Fibroblast of lung (primary cell): ENCODE measurements around the gene PHF21A. TPM values are rescaled to one million over a fixed set of nuclear protein-coding genes. Genes with fewer than 3 reads are reported as not detected.

ENCODE experiments used
- DNase-seq, 2 donors: peaks; one replicate each; pipeline versions ENCODE4 v3.0.0 to v3.0.0-alpha.2; 2010; ENCODE audit warnings: low read depth in 2 of 2
- H2AFZ ChIP-seq: 2 replicates; pipeline ENCODE4 v1.5.1; 2012; ENCODE audit warnings: low read length, control low read depth, inconsistent platforms
- H3K27ac ChIP-seq: 2 replicates; pipeline ENCODE4 v1.5.1; 2011; ENCODE audit warnings: low read length, control low read depth; ENCODE audit not compliant: insufficient read depth
- H3K27me3 ChIP-seq: 2 replicates; pipeline ENCODE4 v1.5.1; 2011; ENCODE audit warnings: mild to moderate bottlenecking, low read length; ENCODE audit not compliant: control insufficient read depth, insufficient read depth
- H3K36me3 ChIP-seq: 2 replicates; pipeline ENCODE4 v1.5.1; 2011; ENCODE audit warnings: low read length; ENCODE audit not compliant: control insufficient read depth, insufficient read depth
- H3K4me1 ChIP-seq: 2 replicates; pipeline ENCODE4 v1.5.1; 2011; ENCODE audit warnings: low read length; ENCODE audit not compliant: control insufficient read depth, insufficient read depth; ENCODE audit errors: extremely low read depth
- H3K4me2 ChIP-seq: 2 replicates; pipeline ENCODE4 v1.5.1; 2011; ENCODE audit warnings: low read length, control low read depth; ENCODE audit not compliant: insufficient read depth; ENCODE audit errors: extremely low read depth
- H3K4me3 ChIP-seq, 4 experiments: fragments of 200-600 bp in 1 of 4; sonication (generic) in 1 of 4; replicated peaks in 1 of 4; 2 replicates each; pipeline ENCODE4 v1.5.1; 2011 to 2016; ENCODE audit warnings: low read length in 4 of 4, low read depth in 3 of 4, mild to moderate bottlenecking in 3 of 4, control low read depth in 2 of 4, inconsistent platforms in 1 of 4, mixed read lengths in 1 of 4; ENCODE audit not compliant: insufficient read depth in 1 of 4; ENCODE audit errors: control extremely low read depth in 1 of 4
- H3K79me2 ChIP-seq: 2 replicates; pipeline ENCODE4 v1.5.1; 2012; ENCODE audit warnings: mild to moderate bottlenecking, low read length, inconsistent platforms; ENCODE audit not compliant: control insufficient read depth, insufficient read depth
- H3K9ac ChIP-seq: 2 replicates; pipeline ENCODE4 v1.5.1; 2011; ENCODE audit warnings: mild to moderate bottlenecking, low read length, control low read depth; ENCODE audit not compliant: insufficient read depth
- H3K9me3 ChIP-seq: 2 replicates; pipeline ENCODE4 v1.5.1; 2012; ENCODE audit warnings: low read depth, low read length; ENCODE audit not compliant: control insufficient read depth, insufficient read depth
- H4K20me1 ChIP-seq: 2 replicates; pipeline ENCODE4 v1.5.1; 2011; ENCODE audit warnings: low read length; ENCODE audit not compliant: control insufficient read depth, insufficient read depth; ENCODE audit errors: extremely low read depth
- CTCF ChIP-seq, 2 donors: IDR thresholded peaks in 1 of 2; conservative IDR thresholded peaks in 1 of 2; 1 replicate in 1 of 2; 2 replicates in 1 of 2; pipeline ENCODE4 v1.5.1; 2011 to 2012; ENCODE audit warnings: low read length in 2 of 2, control low read depth in 1 of 2, inconsistent platforms in 1 of 2, low read depth in 1 of 2, mild to moderate bottlenecking in 1 of 2
- EZH2 ChIP-seq: IDR thresholded peaks from 2 replicates; pipeline ENCODE4 v1.5.1; 2012; ENCODE audit warnings: low read length, control low read depth, mild to moderate bottlenecking; ENCODE audit errors: missing control alignments
- polyA plus RNA-seq, 2 donors: library from polyadenylated mRNA; depleted of rRNA in 1 of 2; stranded (reverse) in 1 of 2; unstranded in 1 of 2; fragments of >200 nt; gene quantifications; 2 replicates each; pipeline ENCODE4 v1.2.1, GENCODE V29; 2011 to 2012; ENCODE audit warnings: missing spikeins in 1 of 2
- total RNA-seq: library from RNA; depleted of rRNA; stranded (reverse); fragments of >200 nt; gene quantifications from 2 replicates; pipeline ENCODE4 v1.2.1, GENCODE V29; 2014

Gene PHF21A
- total and polyA plus RNA-seq, 2 donors (not counting 1 experiment from before 2014, with no cell fraction given): 18.5 to 21.0 TPM

DNA sequence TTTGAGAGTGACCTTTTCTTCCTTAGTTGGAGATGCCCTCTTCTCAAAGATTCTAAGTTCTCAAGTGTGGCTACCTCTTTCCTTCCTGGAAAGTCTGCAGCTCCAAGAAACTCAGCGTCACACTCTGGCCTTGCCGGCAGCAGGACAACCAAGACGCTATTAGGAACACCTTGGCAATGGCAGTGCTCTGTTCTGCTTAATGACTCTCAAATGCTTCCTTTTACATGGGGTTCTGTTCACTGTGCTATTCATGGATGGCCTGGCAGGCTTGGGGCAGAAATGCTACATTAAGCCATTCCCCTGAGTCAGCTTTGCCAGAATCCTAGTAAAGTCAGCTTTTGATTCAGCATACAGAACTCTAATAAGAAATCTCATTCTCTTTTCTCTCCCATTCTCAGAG is 172.9 kb downstream of the PHF21A start:
- no peaks in the 10 kb centered on the region for H3K9me3 ChIP-seq
- no peak overlapping the region for H3K4me2 ChIP-seq
- H3K4me3 ChIP-seq: no peak overlapping the region
- H3K27me3 ChIP-seq: no peaks in the 10 kb centered on the region
- no peak overlapping the region for H2AFZ ChIP-seq
- no peak for DNase-seq
- H3K36me3 ChIP-seq: peaks cover 4% of the 10 kb centered on the region
- TF ChIP-seq CTCF (conservative IDR thresholded peaks at IDR 0.05 in 1 of 2, IDR thresholded peaks at IDR 0.05 in 1 of 2; ENCODE audit: low read depth in 1 of 2, low read length in 2 of 2) (no peak), EZH2 (no peak)
- no peaks in the 10 kb centered on the region for H3K4me1 ChIP-seq
- H3K27ac ChIP-seq: no peak overlapping the region
- no peak overlapping the region for H3K9ac ChIP-seq
- H3K79me2 ChIP-seq: no peaks in the 10 kb centered on the region
- H4K20me1 ChIP-seq: no peaks in the 10 kb centered on the region

GRCh38 chr11:45947885-45948284 is 173.4 kb downstream of the PHF21A start:
- Histone ChIP-seq H4K20me1 (no peaks in the 10 kb centered on the region), H2AFZ (no peak overlapping the region), H3K27me3 (no peaks in the 10 kb centered on the region), H3K4me2 (no peak overlapping the region), H3K36me3 (peaks cover 4% of the 10 kb centered on the region), H3K4me1 (no peaks in the 10 kb centered on the region), H3K79me2 (no peaks in the 10 kb centered on the region), H3K27ac (no peak overlapping the region), H3K9me3 (no peaks in the 10 kb centered on the region), H3K9ac (no peak overlapping the region), H3K4me3 (no peak overlapping the region)
- no peak for DNase-seq
- TF ChIP-seq EZH2 (no peak), CTCF (conservative IDR thresholded peaks at IDR 0.05 in 1 of 2, IDR thresholded peaks at IDR 0.05 in 1 of 2; ENCODE audit: low read depth in 1 of 2, low read length in 2 of 2) (no peak)

DNA sequence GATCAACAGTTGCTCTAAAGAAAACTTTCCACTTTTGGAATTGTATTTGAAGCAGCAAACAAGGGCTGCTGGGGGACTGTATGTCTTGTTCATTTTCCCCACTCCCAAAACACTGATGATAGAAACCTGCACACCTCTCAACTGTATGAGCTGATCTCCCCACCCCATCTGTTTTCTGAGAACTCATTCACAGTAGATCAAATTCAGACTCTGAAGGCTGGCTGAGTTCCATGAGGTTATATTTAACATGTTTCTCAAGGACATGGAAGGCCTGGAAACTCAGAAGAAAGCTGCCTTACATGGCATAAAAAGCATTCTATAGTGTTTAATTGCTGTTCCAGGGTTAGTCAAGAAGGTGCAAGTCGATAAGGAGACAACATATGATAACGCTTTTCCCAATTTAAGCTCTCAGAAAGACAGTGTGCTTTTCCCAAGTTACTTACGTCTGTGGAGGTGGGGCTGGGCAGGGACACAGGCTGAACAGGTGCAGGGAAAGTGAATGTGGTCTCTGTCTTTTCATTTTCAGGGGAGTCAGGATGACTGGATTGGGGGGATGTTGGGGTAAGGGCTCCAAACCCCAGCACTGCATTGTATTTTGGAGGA is 175.8 kb downstream of the PHF21A start:
- no peaks in the 10 kb centered on the region for H3K9me3 ChIP-seq
- H3K79me2 ChIP-seq: no peaks in the 10 kb centered on the region
- H3K4me2 ChIP-seq: no peak overlapping the region
- DNase-seq: no peak
- no peaks in the 10 kb centered on the region for H4K20me1 ChIP-seq
- no peaks in the 10 kb centered on the region for H3K4me1 ChIP-seq
- no peaks in the 10 kb centered on the region for H3K27me3 ChIP-seq
- no peak for TF ChIP-seq EZH2
- no peak for TF ChIP-seq CTCF (conservative IDR thresholded peaks at IDR 0.05 in 1 of 2, IDR thresholded peaks at IDR 0.05 in 1 of 2; ENCODE audit: low read depth in 1 of 2, low read length in 2 of 2)
- H2AFZ ChIP-seq: no peak overlapping the region
- H3K27ac ChIP-seq: no peak overlapping the region
- H3K4me3 ChIP-seq: no peak overlapping the region
- H3K9ac ChIP-seq: no peak overlapping the region
- peaks cover 4% of the 10 kb centered on the region for H3K36me3 ChIP-seq
